HL-60 (cell line): ENCODE results near the gene NFYA.

Experiments used
- DNase-seq, 2 experiments: peaks; one replicate each; pipeline ENCODE4 v3.0.0-alpha.2; 2010 to 2020; ENCODE audit warnings: low read depth in 1 of 2, low spot score in 1 of 2
- H3K27ac ChIP-seq: fragments of 250-450 bp; sonication (Bioruptor Pico); replicated peaks from 2 replicates; pipeline ENCODE4 v1.5.1; 2020; ENCODE audit warnings: mild to moderate bottlenecking, moderate library complexity
- H3K27me3 ChIP-seq: fragments of 250-450 bp; sonication (Bioruptor Pico); 2 replicates; pipeline ENCODE4 v1.5.1; 2021; ENCODE audit warnings: mild to moderate bottlenecking, moderate library complexity; ENCODE audit not compliant: insufficient read depth, poor library complexity, severe bottlenecking
- H3K4me3 ChIP-seq: replicated peaks from 2 replicates; pipeline ENCODE4 v1.5.1; 2011; ENCODE audit warnings: mild to moderate bottlenecking, control low read depth, low read length; ENCODE audit not compliant: insufficient read depth
- CTCF ChIP-seq: IDR thresholded peaks from one replicate; pipeline ENCODE4 v1.5.1; 2011; ENCODE audit warnings: low read length, control low read depth, inconsistent platforms; ENCODE audit not compliant: insufficient read depth
- GABPA ChIP-seq: IDR thresholded peaks from 2 replicates; pipeline ENCODE4 v1.6.1; 2012; ENCODE audit warnings: low read depth
- POLR2AphosphoS5 ChIP-seq: IDR thresholded peaks from 2 replicates; pipeline ENCODE4 v1.6.1; 2012; ENCODE audit warnings: low read depth
- REST ChIP-seq: IDR thresholded peaks from 2 replicates; pipeline ENCODE4 v1.6.1; 2012; ENCODE audit warnings: low read depth; ENCODE audit not compliant: insufficient replicate concordance
- SPI1 ChIP-seq: IDR thresholded peaks from 2 replicates; pipeline ENCODE4 v1.6.1; 2012; ENCODE audit warnings: low read depth, mild to moderate bottlenecking, borderline replicate concordance

NFYA gene

GRCh38 chr6:41040101-41040939 is 32.5 kb upstream of the NFYA start:
- TF ChIP-seq REST (no peak), GABPA (no peak), CTCF (no peak), SPI1 (no peak), POLR2AphosphoS5 (no peak)
- Histone ChIP-seq H3K27ac (no peak overlapping the region), H3K27me3 (no peaks in the 10 kb centered on the region), H3K4me3 (no peak overlapping the region)
- no peak for DNase-seq

GRCh38 chr6:41040940-41041536 is 31.7 kb upstream of the NFYA start:
- no peak overlapping the region for H3K4me3 ChIP-seq
- no peaks in the 10 kb centered on the region for H3K27me3 ChIP-seq
- no peak for TF ChIP-seq REST
- no peak for DNase-seq
- H3K27ac ChIP-seq: no peak overlapping the region

GRCh38 chr6:41042226-41043055 is 30.3 kb upstream of the NFYA start, which contains the start of gene TSPO2:
Gene TSPO2, plus strand, starts transcription at chr6:41042467. Its CDS starts 519 bp downstream, at chr6:41042986.
- no peak for DNase-seq
- Histone ChIP-seq H3K27ac (no peak within 1 kb of the TSS), H3K27me3 (no peaks in the 10 kb centered on the region), H3K4me3 (no peak within 1 kb of the TSS)
- no peak for TF ChIP-seq SPI1
- no peak for TF ChIP-seq CTCF
- no peak for TF ChIP-seq POLR2AphosphoS5
- no peak for TF ChIP-seq REST
- TF ChIP-seq GABPA: no peak
